SK-N-MC (cell line): ENCODE results near the gene USP40.

Experiments used
- EZH2 ChIP-seq: fragments of 200-600 bp; sonication (generic); IDR thresholded peaks from one replicate; pipeline ENCODE4 v1.6.1; 2017; ENCODE audit warnings: antibody characterized with exemption
- FOXP2 ChIP-seq: optimal IDR thresholded peaks from 2 replicates; pipeline ENCODE3; 2011; ENCODE audit warnings: mild to moderate bottlenecking, moderate library complexity; ENCODE audit not compliant: insufficient read depth; ENCODE audit errors: extremely low read length, control extremely low read depth
- POLR2AphosphoS5 ChIP-seq: IDR thresholded peaks from 2 replicates; pipeline ENCODE4 v1.6.1; 2012; ENCODE audit warnings: mild to moderate bottlenecking, low read depth, low read length, borderline replicate concordance

DNA sequence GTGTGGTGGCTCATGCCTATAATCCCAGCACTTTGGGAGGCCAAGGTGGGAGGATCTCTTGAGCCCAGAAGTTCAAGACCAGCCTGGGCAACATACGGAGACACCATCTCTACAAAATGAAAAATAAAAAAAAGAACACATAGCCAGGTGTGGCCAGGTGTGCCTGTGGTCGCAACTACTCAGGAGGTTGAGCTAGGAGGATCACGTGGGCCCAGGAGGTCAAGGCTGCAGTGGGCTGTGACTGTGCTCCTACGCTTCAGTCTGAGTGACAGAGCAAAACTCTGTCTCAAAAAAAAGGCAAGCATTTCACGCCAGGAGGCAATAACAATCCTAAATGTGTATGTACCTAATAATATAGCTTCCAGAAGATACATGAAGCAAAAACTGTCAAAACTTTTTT lies 27.8 kb downstream of the USP40 start:
- TF ChIP-seq EZH2 (no peak), POLR2AphosphoS5 (no peak), FOXP2 (no peak)
